Fibroblast of peridontal ligament (primary cell): ENCODE results near the gene IL12RB1.

Experiments used
- DNase-seq: peaks from one replicate; pipeline ENCODE4 v3.0.0-alpha.2; 2010; ENCODE audit errors: extremely low read depth

The IL12RB1 gene

GRCh38 chr19:18086590-18087138 is at the start of gene IL12RB1:
IL12RB1 (minus strand) TSS chr19:18086934; CDS start chr19:18086823, 111 bp downstream.
- peak; percentile 20 for DNase-seq

- DNase-seq: no peak
These were observed 49.2 kb upstream of the IL12RB1 start for GRCh38 chr19:18135712-18136584.

DNA sequence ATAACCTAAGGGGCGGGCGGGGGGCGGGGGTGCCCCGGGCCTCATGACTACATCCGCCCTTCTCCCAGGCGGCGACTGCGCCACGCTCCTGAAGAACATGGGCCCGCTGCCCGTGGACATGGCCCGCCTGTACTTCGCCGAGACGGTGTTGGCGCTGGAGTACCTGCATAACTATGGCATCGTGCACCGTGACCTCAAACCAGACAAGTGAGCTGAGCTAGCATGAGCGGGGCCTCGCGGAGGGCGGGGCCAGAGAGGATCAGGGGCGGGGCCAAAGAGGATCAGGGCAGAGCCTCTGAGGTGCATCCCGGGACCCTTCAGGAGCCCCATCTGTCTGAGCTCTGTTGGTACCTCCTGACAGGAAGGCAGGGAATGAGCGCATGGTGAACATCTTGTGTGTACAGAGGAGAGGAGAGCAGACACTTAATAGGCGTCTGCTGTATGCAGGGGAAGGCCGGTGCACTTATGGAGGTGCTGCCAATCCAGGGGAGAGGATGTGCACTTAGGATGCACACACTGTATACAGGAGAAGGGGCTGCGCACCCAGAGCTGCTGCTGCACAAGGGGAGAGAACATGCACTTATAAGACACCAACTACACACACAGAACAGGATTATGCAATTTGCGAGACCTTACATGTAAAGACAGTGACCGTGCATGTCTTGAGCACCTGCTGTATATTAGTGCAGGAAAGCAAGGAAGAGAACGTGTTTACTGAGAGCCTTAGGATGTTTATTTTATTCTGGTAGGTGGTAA is 45.3 kb upstream of the IL12RB1 start:
- DNase-seq: no peak

- DNase-seq: no peak
These were observed 43.9 kb upstream of the IL12RB1 start for GRCh38 chr19:18130523-18131242.

GRCh38 chr19:18128805-18129204 is 42.1 kb upstream of the IL12RB1 start:
- no peak for DNase-seq

GRCh38 chr19:18128044-18128443 is 41.3 kb upstream of the IL12RB1 start:
- DNase-seq: no peak

DNA sequence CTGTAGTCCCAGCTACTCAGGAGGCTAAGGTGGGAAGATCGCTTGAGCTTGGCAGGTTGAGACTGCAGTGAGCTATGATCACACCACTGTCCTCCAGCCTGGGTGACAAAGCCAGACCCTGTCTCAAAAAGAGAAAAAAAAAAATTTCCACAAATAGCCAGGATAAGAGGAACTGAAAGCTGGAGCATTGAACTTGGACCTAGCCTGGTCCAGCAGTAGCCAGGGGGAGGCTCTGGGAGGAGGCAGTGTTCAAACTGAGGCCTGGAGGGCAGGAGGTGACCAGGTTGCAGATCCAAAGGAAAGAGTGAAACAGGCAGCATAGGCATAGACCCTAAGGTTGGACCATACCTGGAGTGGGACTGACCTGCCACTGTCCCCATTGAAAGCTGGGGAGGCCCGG is 39.4 kb upstream of the IL12RB1 start:
- no peak for DNase-seq

DNA sequence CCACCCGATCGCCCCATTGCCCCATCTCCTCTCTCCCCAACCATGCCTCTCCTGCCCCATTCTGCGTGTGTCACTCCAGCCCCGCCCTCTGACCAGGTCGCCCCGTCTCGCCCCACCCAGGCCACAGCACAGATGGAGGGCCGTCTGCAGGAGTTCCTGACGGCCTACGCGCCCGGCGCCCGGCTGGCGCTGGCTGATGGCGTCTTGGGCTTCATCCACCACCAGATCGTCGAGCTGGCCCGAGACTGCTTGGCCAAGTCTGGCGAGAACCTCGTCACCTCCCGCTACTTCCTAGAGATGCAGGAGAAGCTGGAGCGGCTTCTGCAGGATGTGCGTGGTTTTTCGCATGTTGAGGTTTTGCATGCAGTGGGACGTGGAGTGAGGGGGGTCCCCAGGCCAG is 37.1 kb upstream of the IL12RB1 start:
- no peak for DNase-seq

- no peak for DNase-seq
These were observed 36.4 kb upstream of the IL12RB1 start for GRCh38 chr19:18122860-18123795.

DNA sequence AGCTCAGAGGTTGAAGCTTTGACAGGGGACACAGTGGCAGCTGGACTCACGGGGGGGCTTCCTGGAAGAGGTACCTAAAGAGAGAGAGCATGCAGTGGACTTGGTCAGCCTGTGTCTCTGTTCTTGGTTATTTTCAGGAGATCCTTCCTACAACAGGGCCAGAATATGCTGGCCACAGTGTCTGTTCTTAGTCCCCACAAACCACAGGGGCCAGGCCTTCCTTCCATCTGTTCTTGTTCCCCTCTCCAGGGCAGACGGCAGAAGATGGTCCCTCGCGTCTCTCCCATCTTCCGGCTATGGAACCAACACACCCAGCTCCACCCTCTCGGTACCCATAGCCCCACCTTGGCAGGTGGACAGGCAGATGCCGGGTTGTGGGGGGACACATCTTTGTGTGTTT is 35.7 kb upstream of the IL12RB1 start:
- no peak for DNase-seq

DNA sequence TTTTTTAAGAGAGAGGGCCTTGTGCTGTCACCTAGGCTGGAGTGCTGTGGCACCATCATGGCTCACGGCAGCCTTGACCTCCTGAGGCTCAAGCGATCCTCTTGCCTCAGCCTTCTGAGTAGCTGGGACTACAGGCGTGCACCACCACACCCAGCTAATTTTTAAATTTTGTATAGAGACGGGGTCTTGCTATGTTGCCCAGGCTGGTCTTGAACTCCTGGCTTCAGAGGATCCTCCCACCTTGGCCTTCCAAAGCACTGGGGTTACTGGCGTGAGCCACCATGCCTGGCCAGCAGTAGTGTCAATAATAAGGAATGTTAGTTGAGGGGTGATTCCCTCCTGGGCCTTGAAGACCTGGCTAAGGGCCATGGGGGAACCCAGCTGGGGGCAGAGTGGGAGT is 34.4 kb upstream of the IL12RB1 start:
- no peak for DNase-seq

- DNase-seq: no peak
These were observed 33.4 kb upstream of the IL12RB1 start for GRCh38 chr19:18120127-18120526.

GRCh38 chr19:18119717-18120105 is 33.0 kb upstream of the IL12RB1 start:
- no peak for DNase-seq

DNA sequence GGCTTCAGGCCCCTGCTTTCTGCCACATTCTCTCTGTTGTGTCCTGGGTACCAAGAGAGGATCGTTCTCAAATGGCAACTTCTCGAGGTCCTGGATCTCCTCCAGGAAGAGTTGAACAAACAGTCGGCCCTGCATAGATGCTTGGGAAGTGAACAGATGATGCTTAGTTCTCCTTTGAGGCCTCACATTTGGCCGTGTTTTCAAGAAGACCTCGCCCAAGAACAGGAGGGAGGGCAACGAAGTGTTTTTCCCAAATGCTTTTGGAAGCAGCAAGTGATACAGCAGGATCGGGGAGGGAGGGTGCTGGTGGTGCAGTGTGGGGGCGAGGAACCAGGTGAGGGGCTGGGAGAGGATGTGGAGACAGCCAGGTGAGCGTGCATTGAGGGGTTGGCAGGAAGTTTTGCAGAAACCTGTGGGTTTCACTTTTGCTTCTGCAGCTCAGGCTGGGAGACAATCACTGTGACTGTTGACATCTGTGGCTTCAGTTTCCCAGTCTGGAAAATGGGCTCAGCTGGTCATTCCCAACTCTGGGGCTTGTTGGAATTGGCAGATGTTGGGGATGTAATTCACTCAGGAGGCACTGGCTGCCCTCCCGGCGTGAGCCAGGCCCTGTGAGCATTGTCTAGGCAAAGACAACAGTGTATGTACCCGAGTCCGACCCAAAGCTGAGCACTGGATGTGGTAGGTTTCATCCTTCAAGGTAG is 32.4 kb upstream of the IL12RB1 start:
- DNase-seq: peak; percentile 41

DNA sequence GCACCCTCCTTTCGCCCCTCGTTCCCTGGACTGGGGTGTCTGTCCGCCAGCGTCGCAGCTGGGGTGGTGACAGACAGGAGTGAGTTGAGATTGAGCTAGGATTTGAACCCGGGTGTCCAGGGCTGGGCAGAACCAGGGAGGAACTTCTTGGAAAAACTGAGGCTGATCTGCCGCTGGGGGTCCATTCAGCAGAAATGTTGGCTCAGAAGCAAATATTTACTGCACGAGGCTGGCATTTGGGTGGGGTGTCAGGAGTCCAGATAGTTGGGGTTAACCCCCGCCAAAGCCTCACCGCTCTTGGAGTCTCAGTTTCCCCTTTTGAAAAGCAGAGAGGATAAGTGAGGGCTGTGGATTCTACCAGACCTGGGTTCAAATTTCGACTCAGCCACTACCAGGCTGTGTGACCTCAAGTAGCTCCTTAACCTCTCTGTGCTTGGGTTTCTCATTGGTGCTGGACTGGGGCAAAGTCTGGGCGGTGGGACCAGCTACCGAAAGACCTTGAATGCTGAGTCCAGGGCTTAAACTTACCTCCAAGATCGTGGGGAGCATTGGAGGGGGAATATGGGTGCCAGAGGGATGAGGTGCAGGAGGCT is 31.8 kb upstream of the IL12RB1 start:
- DNase-seq: no peak

GRCh38 chr19:18117692-18118378 is 31.1 kb upstream of the IL12RB1 start:
- peak; percentile 62 for DNase-seq

- no peak for DNase-seq
These were observed 30.6 kb upstream of the IL12RB1 start for GRCh38 chr19:18117364-18117691.

GRCh38 chr19:18114483-18114882 is 27.7 kb upstream of the IL12RB1 start:
- DNase-seq: no peak

DNA sequence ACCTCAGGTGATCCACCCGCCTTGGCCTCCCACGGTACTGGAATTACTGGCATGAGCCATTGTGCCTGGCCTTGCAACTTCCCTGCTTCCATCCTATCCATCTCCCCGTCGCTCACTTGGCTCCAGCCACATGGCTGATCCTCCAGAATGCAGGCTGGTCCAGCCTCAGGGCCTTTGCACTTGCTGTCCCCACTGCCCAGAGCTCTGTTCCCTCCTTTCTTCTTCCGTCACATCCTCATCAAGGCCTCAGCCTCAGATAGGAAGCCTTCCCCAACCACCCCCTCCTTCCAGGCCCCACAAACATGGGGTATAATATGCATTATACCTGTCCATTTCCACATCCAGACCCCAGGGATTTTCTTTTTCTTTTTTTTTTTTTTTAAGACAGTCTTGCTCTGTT is 27.1 kb upstream of the IL12RB1 start:
- no peak for DNase-seq
